Sigmoid colon (tissue), 7 donors: Measurements from ENCODE around the gene TMEM88. TPM values are rescaled to one million over a fixed set of nuclear protein-coding genes. Genes with fewer than 3 reads are reported as not detected.
A peak's percentile ranks its signal among the peaks of the same experiment; 100 is the strongest.
"Not testable (repeated sequence)": the region's sequence is repeated elsewhere in the genome, so short reads cannot be mapped to it uniquely, and the experiment has no call there.

Experiments used
- DNase-seq: peaks from one replicate; pipeline ENCODE4 v3.0.0-alpha.2; 2019
- H3K27ac ChIP-seq, 4 donors: fragments of 200-600 bp; sonication (generic); one replicate each; pipeline ENCODE4 v1.5.1; 2016 to 2019; ENCODE audit warnings: mild to moderate bottlenecking in 1 of 4
- H3K27me3 ChIP-seq, 3 donors: fragments of 200-600 bp; sonication (generic); one replicate each; pipeline ENCODE4 v1.5.1; 2019; ENCODE audit warnings: mild to moderate bottlenecking in 1 of 3
- H3K36me3 ChIP-seq, 4 donors: fragments of 200-600 bp; sonication (generic); one replicate each; pipeline ENCODE4 v1.5.1; 2016 to 2019
- H3K4me1 ChIP-seq, 4 donors: fragments of 200-600 bp; sonication (generic); one replicate each; pipeline ENCODE4 v1.5.1; 2017 to 2019
- H3K4me3 ChIP-seq, 4 donors: fragments of 200-600 bp; sonication (generic); one replicate each; pipeline ENCODE4 v1.5.1; 2017 to 2019; ENCODE audit warnings: mild to moderate bottlenecking in 2 of 4, moderate library complexity in 1 of 4
- H3K9me3 ChIP-seq, 4 donors: fragments of 200-600 bp in 3 of 4; sonication (generic) in 3 of 4; one replicate each; pipeline versions ENCODE4 v1.5.1 to v1.6.1; 2013 to 2019
- EP300 ChIP-seq, 4 donors: sonication (generic); formaldehyde crosslinking; IDR thresholded peaks; one replicate each; pipeline ENCODE4 v1.6.1; 2017; ENCODE audit warnings: antibody characterized with exemption in 4 of 4
- POLR2A ChIP-seq, 2 donors: fragments of 450-650 bp; IDR thresholded peaks; one replicate each; pipeline ENCODE4 v1.6.1; 2016; ENCODE audit warnings: antibody characterized with exemption in 2 of 2, mild to moderate bottlenecking in 2 of 2, moderate library complexity in 2 of 2
- POLR2AphosphoS5 ChIP-seq, 4 donors: sonication (generic); formaldehyde crosslinking; IDR thresholded peaks; one replicate each; pipeline ENCODE4 v1.6.1; 2017; ENCODE audit warnings: antibody characterized with exemption in 4 of 4
- WGBS, 2 donors: extraction: QIAGEN DNeasy Blood & Tissue Kit; methylation state at CpG; one replicate each; pipeline ENCODE4 v1.1.7; 2013; 5-methylcytosine and 5-hydroxymethylcytosine counted together
- intact Hi-C: fragments of 100-400 bp; cut with DNase I; formaldehyde crosslinking; loops from one replicate; pipeline ENCODE4 v1.15.1; 2023
- polyA plus RNA-seq, 3 donors: library from polyadenylated mRNA; stranded (reverse); fragments of 200-250 nt; gene quantifications; one replicate each; pipeline ENCODE4 v1.2.3, GENCODE V29; 2013
- total RNA-seq, 4 donors: library from RNA; depleted of rRNA; stranded (reverse); fragments of >200 nt; gene quantifications; one replicate each; pipeline ENCODE4 v1.1.0, GENCODE V29; 2016
- TF ChIP-seq, protein P1 (sequence below), 4 experiments: fragments of 450-650 bp in 3 of 4; fragments of 200-600 bp in 1 of 4; IDR thresholded peaks; one replicate each; pipeline ENCODE4 v1.5.1; 2016 to 2019; ENCODE audit warnings: antibody characterized with exemption in 4 of 4, mild to moderate bottlenecking in 3 of 4, moderate library complexity in 2 of 4
- donor health status: healthy with polysubstance abuse.
- donor health status: Bipolar disorder and iron deficiency.
- donor health status: healthy.

The TMEM88 gene, protein sequence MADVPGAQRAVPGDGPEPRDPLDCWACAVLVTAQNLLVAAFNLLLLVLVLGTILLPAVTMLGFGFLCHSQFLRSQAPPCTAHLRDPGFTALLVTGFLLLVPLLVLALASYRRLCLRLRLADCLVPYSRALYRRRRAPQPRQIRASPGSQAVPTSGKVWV
- total RNA-seq (10 to 100 TPM in 3 of 4 donors, 1 to 10 TPM in 1; 6.8 to 19.9 (median 10.5) TPM), polyA plus RNA-seq (10 to 100 TPM in 1 of 3 donors, 1 to 10 TPM in 2; 2.4 to 11.4 (median 9.0) TPM)

DNA sequence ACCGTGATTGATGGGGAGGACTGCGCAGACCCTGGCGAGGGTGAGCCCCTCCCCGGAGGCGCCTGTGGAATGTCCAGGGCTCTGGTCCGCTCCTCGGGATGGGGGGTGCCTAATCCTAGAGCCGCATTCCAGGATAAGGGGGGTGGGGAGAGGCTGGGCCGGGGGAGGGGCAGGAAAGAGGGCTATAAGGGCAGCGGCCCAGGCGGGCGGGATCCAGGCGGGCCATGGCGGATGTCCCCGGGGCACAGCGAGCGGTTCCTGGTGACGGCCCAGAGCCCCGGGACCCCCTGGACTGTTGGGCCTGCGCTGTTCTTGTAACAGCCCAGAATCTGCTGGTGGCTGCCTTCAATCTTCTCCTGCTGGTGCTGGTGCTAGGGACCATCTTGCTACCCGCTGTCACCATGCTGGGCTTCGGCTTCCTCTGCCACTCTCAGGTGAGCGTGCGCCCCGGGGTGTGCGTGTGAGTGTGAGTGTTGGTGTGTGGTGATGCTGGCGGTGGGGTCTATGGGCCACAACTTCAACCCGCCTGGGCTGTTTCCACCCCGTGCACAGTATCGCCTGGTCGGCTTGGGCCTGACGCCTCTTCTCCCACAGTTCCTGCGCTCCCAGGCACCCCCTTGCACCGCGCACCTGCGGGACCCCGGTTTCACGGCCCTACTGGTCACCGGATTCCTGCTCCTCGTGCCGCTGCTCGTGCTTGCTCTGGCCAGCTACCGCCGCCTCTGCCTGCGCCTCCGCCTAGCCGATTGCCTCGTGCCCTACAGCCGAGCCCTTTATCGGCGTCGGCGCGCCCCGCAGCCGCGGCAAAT lies at the start of gene TMEM88:
Gene TMEM88 (plus strand): TSS at position 216 of the 809 bp plus-strand sequence. CDS start 9 bp downstream, at position 225.
- Histone ChIP-seq H3K4me1 (peaks cover 0 to 53% (median 46%) of the 10 kb centered on the region in 4 donors), H3K27ac (peak within 1 kb of the TSS; percentile 90 to 94 (median 93)), H3K27me3 (no peaks in the 10 kb centered on the region), H3K36me3 (peaks cover 14 to 46% (median 23%) of the 10 kb centered on the region in 4 donors), H3K4me3 (peak within 1 kb of the TSS; percentile 46 to 76 (median 63)), H3K9me3 (no peaks in the 10 kb centered on the region)
- WGBS, 2 donors: 68 to 69% methylated on average over 57 of the region's 57 CpGs
- DNase-seq: peak; percentile 67
- intact Hi-C loops: loop anchor here (5.0 to 10.0 kb wide), 2 partner anchors 77 to 270 kb away; partner anchors contain the start of genes CNTROB, MPDU1 and TRAPPC1
- TF ChIP-seq POLR2AphosphoS5 (IDR thresholded peaks at IDR 0.05): peak in 1 of 4 donors; percentile 7
- no peak for TF ChIP-seq EP300 (IDR thresholded peaks at IDR 0.05)

DNA sequence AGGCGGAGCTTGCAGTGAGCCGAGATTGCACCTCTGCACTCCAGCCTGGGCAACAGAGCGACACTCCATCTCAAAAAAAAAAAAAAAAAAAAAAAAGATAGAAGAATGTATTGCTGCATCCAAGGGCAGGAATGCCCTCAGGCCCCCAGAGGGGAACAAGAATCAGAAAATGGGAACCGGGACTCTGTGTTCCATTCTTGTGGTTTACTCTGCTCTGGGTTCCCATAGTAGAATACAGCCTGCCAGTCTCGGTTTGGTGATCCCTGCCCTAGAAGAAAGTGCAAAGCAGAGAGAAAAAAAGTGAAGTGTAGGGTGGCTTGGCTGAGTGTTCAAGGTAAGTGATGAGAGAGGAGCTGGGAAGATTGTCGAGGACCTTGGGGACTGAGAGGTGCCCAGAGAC lies 48.3 kb upstream of the TMEM88 start:
- 83 to 88% methylated on average over 6 of the region's 6 CpGs for WGBS, 2 donors
- H3K27ac ChIP-seq: no peak overlapping the region
- intact Hi-C loops: no loop called here

DNA sequence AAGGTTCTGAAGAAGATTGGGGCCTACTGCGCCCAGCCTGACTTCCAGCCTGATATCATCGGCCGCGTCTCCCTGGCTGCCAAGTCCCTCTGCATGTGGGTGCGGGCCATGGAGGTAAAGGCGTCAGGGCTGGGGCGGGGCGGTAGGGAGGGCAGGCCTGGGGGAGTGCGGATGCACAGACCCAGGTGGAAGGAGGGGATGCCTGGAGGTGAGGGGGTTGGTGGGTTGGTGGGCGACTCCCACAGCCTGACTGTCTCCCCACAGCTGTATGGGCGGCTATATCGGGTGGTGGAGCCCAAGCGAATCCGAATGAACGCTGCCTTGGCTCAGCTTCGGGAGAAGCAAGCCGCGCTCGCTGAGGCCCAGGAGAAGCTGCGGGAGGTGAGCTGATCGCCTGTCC lies 47.7 kb upstream of the TMEM88 start:
- Histone ChIP-seq H3K27ac (no peak overlapping the region), H3K36me3 (no peaks in the 10 kb centered on the region), H3K4me1 (no peaks in the 10 kb centered on the region), H3K9me3 (no peaks in the 10 kb centered on the region), H3K4me3 (no peak overlapping the region), H3K27me3 (peaks cover 0 to 13% (median 0%) of the 10 kb centered on the region in 3 donors)
- DNase-seq: peak; percentile 51
- intact Hi-C loops: no loop called here
- 92 to 96% methylated on average over 21 of the region's 21 CpGs for WGBS, 2 donors
- no peak for TF ChIP-seq POLR2AphosphoS5 (IDR thresholded peaks at IDR 0.05)
- TF ChIP-seq EP300 (IDR thresholded peaks at IDR 0.05): no peak
- TF ChIP-seq, protein P1, sequence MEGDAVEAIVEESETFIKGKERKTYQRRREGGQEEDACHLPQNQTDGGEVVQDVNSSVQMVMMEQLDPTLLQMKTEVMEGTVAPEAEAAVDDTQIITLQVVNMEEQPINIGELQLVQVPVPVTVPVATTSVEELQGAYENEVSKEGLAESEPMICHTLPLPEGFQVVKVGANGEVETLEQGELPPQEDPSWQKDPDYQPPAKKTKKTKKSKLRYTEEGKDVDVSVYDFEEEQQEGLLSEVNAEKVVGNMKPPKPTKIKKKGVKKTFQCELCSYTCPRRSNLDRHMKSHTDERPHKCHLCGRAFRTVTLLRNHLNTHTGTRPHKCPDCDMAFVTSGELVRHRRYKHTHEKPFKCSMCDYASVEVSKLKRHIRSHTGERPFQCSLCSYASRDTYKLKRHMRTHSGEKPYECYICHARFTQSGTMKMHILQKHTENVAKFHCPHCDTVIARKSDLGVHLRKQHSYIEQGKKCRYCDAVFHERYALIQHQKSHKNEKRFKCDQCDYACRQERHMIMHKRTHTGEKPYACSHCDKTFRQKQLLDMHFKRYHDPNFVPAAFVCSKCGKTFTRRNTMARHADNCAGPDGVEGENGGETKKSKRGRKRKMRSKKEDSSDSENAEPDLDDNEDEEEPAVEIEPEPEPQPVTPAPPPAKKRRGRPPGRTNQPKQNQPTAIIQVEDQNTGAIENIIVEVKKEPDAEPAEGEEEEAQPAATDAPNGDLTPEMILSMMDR (IDR thresholded peaks at IDR 0.05): no peak
- TF ChIP-seq POLR2A (IDR thresholded peaks at IDR 0.05): no peak

More for the DNA sequence above, 48.3 kb upstream of the TMEM88 start:
- no peak overlapping the region for H3K4me3 ChIP-seq
- no peak for TF ChIP-seq POLR2A (IDR thresholded peaks at IDR 0.05)
- TF ChIP-seq EP300 (IDR thresholded peaks at IDR 0.05): no peak
- no peak for TF ChIP-seq POLR2AphosphoS5 (IDR thresholded peaks at IDR 0.05)
- TF ChIP-seq, protein P1 (IDR thresholded peaks at IDR 0.05): no peak
- peaks cover 0 to 13% (median 0%) of the 10 kb centered on the region in 3 donors for H3K27me3 ChIP-seq
- DNase-seq: peak; percentile 3
- H3K36me3 ChIP-seq: no peaks in the 10 kb centered on the region
- no peaks in the 10 kb centered on the region for H3K4me1 ChIP-seq
- H3K9me3 ChIP-seq: no peaks in the 10 kb centered on the region

DNA sequence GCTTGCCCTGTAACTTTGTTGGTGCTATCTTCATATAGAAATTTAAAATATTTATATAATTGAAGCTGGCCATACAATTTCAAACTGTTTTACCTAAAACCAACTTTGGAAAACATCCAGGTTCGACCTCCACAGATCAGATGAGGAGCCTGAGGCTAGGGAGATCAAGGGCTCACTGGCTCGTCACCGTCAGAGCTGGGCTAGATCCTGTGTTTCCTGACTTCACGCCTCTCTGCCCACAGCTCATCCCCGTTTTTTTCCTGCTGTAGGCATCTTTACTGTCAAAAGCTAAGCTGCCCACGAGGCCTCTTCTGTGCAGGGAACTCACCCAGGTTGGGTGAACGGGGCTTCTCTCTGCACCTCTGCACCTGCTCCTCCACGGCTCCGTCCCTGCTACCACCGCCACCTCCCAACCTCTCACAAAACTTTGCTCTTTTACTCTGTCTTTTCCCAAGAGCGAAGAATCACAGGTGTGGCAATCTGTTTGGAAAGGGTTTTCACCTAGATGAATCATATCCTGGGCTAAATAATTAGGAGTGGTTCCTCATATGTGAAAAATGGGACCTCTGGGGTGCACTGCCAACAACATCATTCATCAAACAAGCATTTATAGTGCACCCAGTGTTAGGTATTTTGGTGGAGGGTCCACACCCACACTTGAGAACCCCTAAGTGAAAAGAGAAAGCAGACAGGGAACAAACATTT lies 45.6 kb upstream of the TMEM88 start:
- Histone ChIP-seq H3K4me1 (no peaks in the 10 kb centered on the region), H3K27ac (no peak overlapping the region), H3K36me3 (no peaks in the 10 kb centered on the region), H3K27me3 (peaks cover 0 to 10% (median 0%) of the 10 kb centered on the region in 3 donors), H3K4me3 (no peak overlapping the region), H3K9me3 (no peaks in the 10 kb centered on the region)
- DNase-seq: no peak
- TF ChIP-seq, protein P1 (IDR thresholded peaks at IDR 0.05): no peak
- TF ChIP-seq POLR2A (IDR thresholded peaks at IDR 0.05): no peak
- no peak for TF ChIP-seq EP300 (IDR thresholded peaks at IDR 0.05)
- TF ChIP-seq POLR2AphosphoS5 (IDR thresholded peaks at IDR 0.05): no peak
- intact Hi-C loops: no loop called here
- 72% methylated on average over 11 of the region's 11 CpGs for WGBS, 2 donors

DNA sequence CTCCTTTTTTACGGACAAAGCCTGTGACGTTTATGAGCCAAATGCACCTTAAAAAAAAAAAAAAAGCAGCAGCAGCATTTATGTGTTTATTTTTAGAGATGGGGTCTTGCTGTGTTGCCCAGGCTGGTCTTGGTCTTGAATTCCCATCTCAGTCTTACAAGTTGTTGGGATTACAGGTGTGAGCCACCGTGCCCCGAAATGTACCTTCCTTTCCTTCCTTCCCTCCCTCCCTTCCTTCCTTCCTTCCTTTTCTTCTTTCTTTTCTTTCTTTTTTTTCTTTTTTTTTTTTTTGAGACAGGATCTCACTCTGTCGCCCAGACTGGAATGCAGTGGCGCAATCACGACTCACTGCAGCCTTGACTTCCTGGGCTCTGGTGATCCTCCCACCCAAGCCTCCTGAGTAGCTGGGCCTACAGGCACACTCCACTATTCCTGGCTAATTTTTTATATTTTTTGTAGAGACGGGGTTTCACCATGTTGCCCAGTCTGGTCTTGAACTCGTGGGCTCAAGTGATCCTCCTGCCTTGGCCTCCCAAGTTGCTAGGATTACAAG lies 45.0 kb upstream of the TMEM88 start:
- 80 to 85% methylated on average over 9 of the region's 9 CpGs for WGBS, 2 donors
- H3K36me3 ChIP-seq, H3K27me3 ChIP-seq, H3K4me1 ChIP-seq, DNase-seq, intact Hi-C loops, H3K9me3 ChIP-seq, H3K27ac ChIP-seq, H3K4me3 ChIP-seq: not testable (repeated sequence)
